Activated B cell treated with CpG ODN at 0.5 μM for 24 hours (primary cell): ENCODE results near the gene CCDC12. TPM values are rescaled to one million over a fixed set of nuclear protein-coding genes. Genes with fewer than 3 reads are reported as not detected.

ENCODE experiments used
- ATAC-seq: fragments of 200-7000 bp; cut with Tn5 transposase; one replicate; pipeline ENCODE4 v1.10.0; 2021; ENCODE audit warnings: low read depth, mild to moderate bottlenecking, moderate library complexity
- CTCF ChIA-PET: fragments of 350-600 bp; sonication (Branson Sonifier 250); formaldehyde crosslinking; loops from one replicate; lab custom pipeline; 2021; ENCODE audit warnings: antibody characterized with exemption; lab: Charles Lee
- POLR2A ChIA-PET: fragments of 350-600 bp; sonication (Branson Sonifier 250); formaldehyde crosslinking; loops from one replicate; lab custom pipeline; 2021; ENCODE audit warnings: antibody characterized with exemption; lab: Charles Lee
- DNase-seq: peaks from one replicate; pipeline ENCODE4 v3.0.0; 2022
- H3K27ac Mint-ChIP-seq: one replicate; pipeline ENCODE4 v1.8.0; 2020; ENCODE audit warnings: mixed read lengths
- H3K27me3 Mint-ChIP-seq: one replicate; pipeline ENCODE4 v1.8.0; 2021; ENCODE audit warnings: mixed read lengths
- H3K36me3 Mint-ChIP-seq: one replicate; pipeline ENCODE4 v1.8.0; 2021; ENCODE audit warnings: low read depth, mixed read lengths
- H3K4me1 Mint-ChIP-seq: one replicate; pipeline ENCODE4 v1.8.0; 2021; ENCODE audit warnings: mixed read lengths
- H3K4me3 Mint-ChIP-seq: one replicate; pipeline ENCODE4 v1.8.0; 2020; ENCODE audit warnings: mild to moderate bottlenecking, mixed read lengths
- H3K9me3 Mint-ChIP-seq: one replicate; pipeline ENCODE4 v1.8.0; 2020; ENCODE audit warnings: mixed read lengths
- CTCF ChIP-seq: fragments of 200-600 bp; IDR thresholded peaks from one replicate; pipeline ENCODE4 v1.8.0; 2022; ENCODE audit warnings: antibody characterized with exemption, mild to moderate bottlenecking
- intact Hi-C: fragments of 100-400 bp; cut with micrococcal nuclease; formaldehyde crosslinking; loops from one replicate; pipeline ENCODE4 v1.15.1; 2024
- total RNA-seq: library from RNA; stranded (reverse); gene quantifications from 2 replicates; pipeline ENCODE4 v1.2.3, GENCODE V29; 2022

Gene CCDC12
- total RNA-seq, 1 donor from 2014 or later = 98.4 TPM

GRCh38 chr3:47010910-47011309 lies 34.4 kb upstream of the CCDC12 start:
- no peak overlapping the region for H3K4me3 Mint-ChIP-seq
- peaks cover 31% of the 10 kb centered on the region for H3K36me3 Mint-ChIP-seq
- H3K4me1 Mint-ChIP-seq = peaks cover 13% of the 10 kb centered on the region
- H3K9me3 Mint-ChIP-seq = no peaks in the 10 kb centered on the region
- TF ChIP-seq CTCF = no peak
- ChIA-PET CTCF (no interaction called here), POLR2A (no interaction called here)
- intact Hi-C loops = loop anchor here (10.0 kb wide), 1 partner anchor 314 kb away; no protein-coding TSS in a partner anchor
- no peak for DNase-seq
- H3K27ac Mint-ChIP-seq = peak overlapping the region; percentile 73
- no peaks in the 10 kb centered on the region for H3K27me3 Mint-ChIP-seq
- no peak for ATAC-seq

- no peak for TF ChIP-seq CTCF
- peak overlapping the region; percentile 81 for H3K4me3 Mint-ChIP-seq
- H3K27me3 Mint-ChIP-seq = no peaks in the 10 kb centered on the region
- H3K4me1 Mint-ChIP-seq = peaks cover 13% of the 10 kb centered on the region
- H3K36me3 Mint-ChIP-seq = peaks cover 32% of the 10 kb centered on the region
- peak overlapping the region; percentile 73 for H3K27ac Mint-ChIP-seq
- ATAC-seq (no peak), DNase-seq (peak; percentile 17)
- ChIA-PET CTCF (no interaction called here), POLR2A (interaction anchor here (1.5 to 1.6 kb wide), 4 partner anchors 10 to 154 kb away, joined by 4 to 15 read pairs (median 10); partner anchors contain the start of genes CCDC12, NBEAL2 and SETD2)
- no peaks in the 10 kb centered on the region for H3K9me3 Mint-ChIP-seq
- intact Hi-C loops = loop anchor here (10.0 kb wide), 1 partner anchor 315 kb away; no protein-coding TSS in a partner anchor
Observed at GRCh38 chr3:47010111-47010712, 33.7 kb upstream of the CCDC12 start.

- CTCF ChIA-PET = interaction anchor here (0.7 kb wide), 1 partner anchor 100 kb away, joined by 3 read pairs; no protein-coding TSS in a partner anchor
- H3K36me3 Mint-ChIP-seq = peaks cover 34% of the 10 kb centered on the region
- peak overlapping the region; percentile 73 for H3K27ac Mint-ChIP-seq
- no peaks in the 10 kb centered on the region for H3K9me3 Mint-ChIP-seq
- peaks cover 13% of the 10 kb centered on the region for H3K4me1 Mint-ChIP-seq
- POLR2A ChIA-PET = interaction anchor here (0.5 to 1.6 kb wide), 9 partner anchors 11 to 302 kb away, joined by 3 to 15 read pairs (median 4); partner anchors contain the start of genes CCDC12, NBEAL2 and SETD2
- intact Hi-C loops = loop anchor here (1.0 to 10.0 kb wide), 4 partner anchors 8 to 315 kb away; partner anchors contain the start of gene NBEAL2
- no peak for TF ChIP-seq CTCF
- no peaks in the 10 kb centered on the region for H3K27me3 Mint-ChIP-seq
- peak overlapping the region; percentile 81 for H3K4me3 Mint-ChIP-seq
- DNase-seq (peak; percentile 82), ATAC-seq (peak; percentile 97)
Observed at GRCh38 chr3:47009225-47010110, 32.9 kb upstream of the CCDC12 start.

- no peak overlapping the region for H3K27ac Mint-ChIP-seq
- peaks cover 34% of the 10 kb centered on the region for H3K36me3 Mint-ChIP-seq
- no peaks in the 10 kb centered on the region for H3K27me3 Mint-ChIP-seq
- CTCF ChIA-PET = interaction anchor here (0.7 kb wide), 1 partner anchor 99 kb away, joined by 3 read pairs; no protein-coding TSS in a partner anchor
- no peaks in the 10 kb centered on the region for H3K9me3 Mint-ChIP-seq
- intact Hi-C loops = loop anchor here (1.0 to 2.0 kb wide), 3 partner anchors 8 to 30 kb away; partner anchors contain the start of gene NBEAL2
- peak overlapping the region; percentile 64 for H3K4me3 Mint-ChIP-seq
- H3K4me1 Mint-ChIP-seq = peaks cover 13% of the 10 kb centered on the region
- DNase-seq = no peak
- no peak for TF ChIP-seq CTCF
- ATAC-seq = no peak
- POLR2A ChIA-PET = interaction anchor here (0.8 to 1.6 kb wide), 8 partner anchors 12 to 155 kb away, joined by 3 to 15 read pairs (median 6); partner anchors contain the start of genes CCDC12, NBEAL2 and SETD2
Observed at GRCh38 chr3:47008851-47009224, 32.3 kb upstream of the CCDC12 start.
